ENCODE data around the gene DCP1B.

The DCP1B gene

DNA sequence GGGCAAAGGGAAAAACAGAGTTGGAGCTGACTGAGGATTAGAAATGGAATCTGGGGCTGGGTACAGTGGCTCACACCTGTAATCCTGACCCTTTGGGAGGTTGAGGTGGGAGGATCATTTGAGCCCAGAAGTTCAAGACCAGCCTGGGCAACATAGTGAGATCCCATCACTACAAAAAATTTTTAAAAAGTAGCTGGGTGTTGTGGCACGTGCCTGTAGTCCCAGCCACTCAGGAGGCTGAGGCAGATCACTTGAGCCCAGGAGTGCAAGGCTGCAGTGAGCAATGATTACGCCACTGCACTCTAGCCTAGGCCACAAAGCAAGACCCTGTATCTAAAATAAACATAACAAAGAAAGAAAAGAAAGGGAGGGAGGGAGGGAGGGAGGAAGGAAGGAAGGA lies 14.9 kb upstream of the DCP1B start:
- in situ Hi-C loops (cut with HindIII; ENCODE audit: low sequenced_read_pairs) = no loop called here

DNA sequence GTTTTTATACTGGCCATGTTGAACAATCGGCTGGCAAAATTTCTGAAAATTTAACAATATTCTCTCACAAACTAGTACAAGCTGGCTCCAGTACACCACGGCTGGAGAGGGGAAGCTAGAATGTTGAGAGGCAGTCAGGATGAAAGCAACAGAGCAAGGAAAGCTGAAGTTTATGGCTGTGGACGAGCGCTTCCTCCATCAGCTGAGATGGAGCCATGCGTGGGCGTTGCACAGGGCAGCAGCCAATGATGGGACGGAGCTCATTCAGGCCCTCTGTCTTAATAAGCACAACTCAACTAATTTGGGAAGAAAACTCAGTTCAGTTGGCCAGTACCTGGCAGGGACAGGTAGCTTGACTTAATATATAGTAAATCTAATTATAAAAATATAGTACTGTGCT lies 14.1 kb upstream of the DCP1B start:
- TF ChIP-seq CTCF (IDR thresholded peaks at IDR 0.05; ENCODE audit: low read depth, low read length) = no peak
- H3K4me3 ChIP-seq (ENCODE audit: low read depth, low read length) = no peak overlapping the region
- DNase-seq (ENCODE audit: low read depth, low spot score) = no peak
- in situ Hi-C loops (cut with HindIII; ENCODE audit: low sequenced_read_pairs) = no loop called here

More for the DNA sequence above, 14.9 kb upstream of the DCP1B start:
- DNase-seq (ENCODE audit: low read depth, low spot score) = no peak
- TF ChIP-seq CTCF (IDR thresholded peaks at IDR 0.05; ENCODE audit: low read depth, low read length) = no peak
- H3K4me3 ChIP-seq (ENCODE audit: low read depth, low read length) = no peak overlapping the region

- in situ Hi-C loops (cut with HindIII; ENCODE audit: low sequenced_read_pairs) = no loop called here
- no peak for DNase-seq (ENCODE audit: low read depth, low spot score)
- no peak overlapping the region for H3K4me3 ChIP-seq (ENCODE audit: low read depth, low read length)
- TF ChIP-seq CTCF (IDR thresholded peaks at IDR 0.05; ENCODE audit: low read depth, low read length) = no peak
Measured at GRCh38 chr12:2017546-2018337, 13.5 kb upstream of the DCP1B start.

DNA sequence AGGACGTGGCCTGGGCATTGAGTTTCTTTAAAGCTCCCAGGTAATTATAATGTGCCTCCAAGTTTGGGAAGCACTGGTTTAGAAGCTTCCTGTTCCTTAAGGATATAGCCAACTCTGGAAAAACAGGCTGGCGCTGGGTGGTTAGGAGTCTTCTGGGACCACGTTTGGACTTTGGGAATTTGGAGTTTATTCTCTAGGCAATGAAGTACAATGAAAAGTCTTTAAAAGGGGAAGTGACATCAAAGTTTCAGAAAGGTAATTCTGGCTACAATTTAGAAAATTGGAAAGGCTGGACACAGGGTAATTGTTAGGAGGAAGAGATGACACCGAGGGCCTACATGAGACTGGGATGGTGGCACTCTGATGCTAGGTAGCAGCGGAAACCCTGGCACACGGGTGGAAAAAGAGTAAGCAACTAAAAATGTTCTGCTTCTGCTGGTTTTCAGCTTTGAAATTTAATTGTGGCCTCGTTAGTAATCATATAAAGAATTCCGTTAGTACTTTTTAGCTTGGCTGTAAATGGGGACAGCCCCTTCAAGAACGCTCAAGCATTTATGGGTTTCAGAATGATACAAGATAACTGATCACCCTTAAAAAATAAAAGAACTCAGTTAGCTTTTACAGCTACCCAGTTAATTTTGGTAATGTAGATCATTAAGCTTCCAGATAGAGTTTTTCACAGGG lies 12.7 kb upstream of the DCP1B start:
- no peak overlapping the region for H3K4me3 ChIP-seq (ENCODE audit: low read depth, low read length)
- no peak for TF ChIP-seq CTCF (IDR thresholded peaks at IDR 0.05; ENCODE audit: low read depth, low read length)
- DNase-seq (ENCODE audit: low read depth, low spot score) = no peak
- in situ Hi-C loops (cut with HindIII; ENCODE audit: low sequenced_read_pairs) = no loop called here

DNA sequence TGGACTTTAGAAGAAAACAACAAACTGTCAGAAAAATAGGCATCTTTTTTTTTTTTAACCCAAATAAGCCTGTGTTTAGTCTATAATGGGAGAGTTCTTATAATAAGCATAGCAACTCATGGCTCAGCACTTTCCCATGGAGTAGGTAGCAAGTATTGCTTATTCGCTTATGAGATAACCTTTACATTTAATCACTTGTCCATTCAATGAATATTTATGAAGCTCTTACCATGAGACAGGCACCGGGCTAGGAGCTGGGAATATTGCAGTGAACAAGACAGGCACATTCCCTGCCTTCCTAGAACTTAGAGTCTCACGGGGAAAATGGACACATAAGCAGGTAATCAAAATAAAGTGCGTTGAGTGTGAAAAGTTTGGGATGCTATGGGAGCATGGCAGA lies 10.0 kb upstream of the DCP1B start:
- no peak overlapping the region for H3K4me3 ChIP-seq (ENCODE audit: low read depth, low read length)
- in situ Hi-C loops (cut with HindIII; ENCODE audit: low sequenced_read_pairs) = no loop called here
- TF ChIP-seq CTCF (IDR thresholded peaks at IDR 0.05; ENCODE audit: low read depth, low read length) = no peak
- DNase-seq (ENCODE audit: low read depth, low spot score) = no peak

DNA sequence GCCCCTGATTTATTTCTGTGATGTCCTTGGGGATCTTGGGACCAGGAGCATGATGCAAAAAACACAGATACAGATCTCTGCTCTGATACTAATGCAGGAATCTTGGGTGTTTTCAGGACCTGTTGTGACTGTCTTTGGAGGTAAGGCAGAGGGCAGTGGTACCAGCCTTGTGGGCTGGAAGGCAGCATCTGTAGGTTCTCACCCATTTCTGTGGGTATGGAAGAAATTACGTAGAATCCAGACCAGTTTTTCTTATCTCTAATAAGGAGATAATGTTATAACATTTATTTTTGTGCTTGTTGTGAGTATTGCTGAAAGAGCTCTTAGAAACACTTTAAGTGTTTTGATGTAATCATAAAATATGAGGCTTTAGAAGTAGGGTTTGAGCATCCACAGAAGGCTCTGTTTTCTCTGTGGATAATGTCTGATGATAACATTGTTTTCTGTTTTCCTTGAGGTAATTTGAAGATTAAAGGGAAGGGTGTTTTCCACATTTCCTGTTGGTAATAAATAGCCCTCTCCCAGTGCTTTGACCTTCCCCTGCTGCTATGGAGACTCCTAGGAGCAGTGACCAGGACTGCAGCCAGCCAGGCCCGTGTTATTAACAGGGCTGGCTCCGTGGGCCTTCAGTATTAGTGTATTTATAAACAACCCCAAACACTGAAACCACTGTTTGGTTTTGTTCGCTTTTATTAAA lies 9.4 kb upstream of the DCP1B start:
- no peak for DNase-seq (ENCODE audit: low read depth, low spot score)
- TF ChIP-seq CTCF (IDR thresholded peaks at IDR 0.05; ENCODE audit: low read depth, low read length) = no peak
- in situ Hi-C loops (cut with HindIII; ENCODE audit: low sequenced_read_pairs) = no loop called here
- H3K4me3 ChIP-seq (ENCODE audit: low read depth, low read length) = no peak overlapping the region
